Measurements from ENCODE around the gene SGTA. TPM values are rescaled to one million over a fixed set of nuclear protein-coding genes. Genes with fewer than 3 reads are reported as not detected.
"Not testable (repeated sequence)": the region's sequence is repeated elsewhere in the genome, so short reads cannot be mapped to it uniquely, and the experiment has no call there.

SGTA gene
- total RNA-seq, 2 experiments from 2014 or later: 45.6 to 46.2 TPM

DNA sequence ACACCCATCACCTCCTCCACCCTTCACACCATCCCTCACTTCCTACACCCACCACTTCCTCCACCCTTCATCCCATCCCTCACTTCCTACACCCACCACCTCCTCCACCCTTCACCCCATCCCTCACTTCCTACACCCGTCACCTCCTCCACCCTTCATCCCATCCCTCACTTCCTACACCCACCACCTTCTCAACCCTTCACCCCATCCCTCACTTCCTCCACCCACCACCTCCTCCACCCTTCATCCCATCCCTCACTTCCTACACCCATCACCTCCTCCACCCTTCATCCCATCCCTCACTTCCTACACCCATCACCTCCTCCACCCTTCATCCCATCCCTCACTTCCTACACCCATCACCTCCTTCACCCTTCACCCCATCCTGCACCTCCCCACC, 69.0 kb downstream of the SGTA start:
- POLR2A ChIA-PET: not testable (repeated sequence)

GRCh38 chr19:2713170-2713569, 69.9 kb downstream of the SGTA start:
- H3K27me3 Mint-ChIP-seq; H3K4me1 Mint-ChIP-seq (ENCODE audit: low read depth); H3K36me3 Mint-ChIP-seq; POLR2A ChIA-PET; H3K4me3 Mint-ChIP-seq; H3K27ac Mint-ChIP-seq; intact Hi-C loops (cut with micrococcal nuclease); DNase-seq; CTCF ChIA-PET: not testable (repeated sequence)
- H3K9me3 Mint-ChIP-seq: peaks cover 11% of the 10 kb centered on the region

More for the DNA sequence above, 69.0 kb downstream of the SGTA start:
- H3K4me1 Mint-ChIP-seq (ENCODE audit: low read depth); H3K4me3 Mint-ChIP-seq; CTCF ChIA-PET; intact Hi-C loops (cut with micrococcal nuclease); H3K36me3 Mint-ChIP-seq; H3K27me3 Mint-ChIP-seq; H3K27ac Mint-ChIP-seq; DNase-seq: not testable (repeated sequence)
- H3K9me3 Mint-ChIP-seq: peaks cover 11% of the 10 kb centered on the region

DNA sequence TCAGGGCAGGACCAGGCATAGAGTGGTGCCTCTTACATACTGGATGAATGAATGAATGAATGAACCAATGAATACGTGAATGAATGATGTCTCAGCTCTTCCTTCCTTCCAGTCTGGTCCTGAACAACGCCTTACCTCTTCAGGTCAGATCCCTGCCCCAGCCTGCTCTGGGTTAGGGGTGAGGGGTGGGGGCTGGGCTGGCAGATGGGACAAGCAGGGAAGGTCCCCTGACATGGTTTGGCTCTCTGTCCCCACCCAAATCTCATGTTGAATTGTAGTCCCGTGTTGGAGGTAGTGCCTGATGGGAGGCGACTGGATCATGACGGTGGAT, 71.2 kb downstream of the SGTA start:
- Mint-ChIP-seq H3K9me3 (peaks cover 11% of the 10 kb centered on the region), H3K4me3 (no peak overlapping the region), H3K27ac (no peak overlapping the region), H3K27me3 (peaks cover 3% of the 10 kb centered on the region), H3K36me3 (no peaks in the 10 kb centered on the region), H3K4me1 (ENCODE audit: low read depth) (no peaks in the 10 kb centered on the region)
- no peak for DNase-seq
- intact Hi-C loops (cut with micrococcal nuclease): no loop called here
- CTCF ChIA-PET: no interaction called here
- POLR2A ChIA-PET: interaction anchor here (1.6 kb wide), 1 partner anchor 10 kb away, joined by 4 read pairs; no protein-coding TSS in a partner anchor

- H3K36me3 Mint-ChIP-seq: no peaks in the 10 kb centered on the region
- H3K27ac Mint-ChIP-seq: no peak overlapping the region
- no peak for DNase-seq
- H3K4me1 Mint-ChIP-seq (ENCODE audit: low read depth): no peaks in the 10 kb centered on the region
- intact Hi-C loops (cut with micrococcal nuclease): no loop called here
- H3K9me3 Mint-ChIP-seq: peaks cover 11% of the 10 kb centered on the region
- peaks cover 3% of the 10 kb centered on the region for H3K27me3 Mint-ChIP-seq
- no peak overlapping the region for H3K4me3 Mint-ChIP-seq
- ChIA-PET POLR2A (interaction anchor here (1.6 kb wide), 1 partner anchor 10 kb away, joined by 4 read pairs; no protein-coding TSS in a partner anchor), CTCF (no interaction called here)
Measured at GRCh38 chr19:2711172-2711874, 71.8 kb downstream of the SGTA start.

- peaks cover 3% of the 10 kb centered on the region for H3K4me1 Mint-ChIP-seq (ENCODE audit: low read depth)
- CTCF ChIA-PET: interaction anchor here (1.7 kb wide), 1 partner anchor 58 kb away, joined by 5 read pairs; no protein-coding TSS in a partner anchor
- DNase-seq: no peak
- no peak overlapping the region for H3K4me3 Mint-ChIP-seq
- intact Hi-C loops (cut with micrococcal nuclease): no loop called here
- no peaks in the 10 kb centered on the region for H3K36me3 Mint-ChIP-seq
- POLR2A ChIA-PET: no interaction called here
- H3K9me3 Mint-ChIP-seq: no peaks in the 10 kb centered on the region
- H3K27ac Mint-ChIP-seq: no peak overlapping the region
- H3K27me3 Mint-ChIP-seq: no peaks in the 10 kb centered on the region
Measured at GRCh38 chr19:2706251-2706650, 76.8 kb downstream of the SGTA start.

Other genes with a start within 250 kb of the SGTA start
- under 1 TPM; 0.53 to 0.88 TPM for gene GNG7, start 80.6 kb downstream of the SGTA start, total RNA-seq
- under 1 TPM in 1 of 2 experiments, not detected in 1; 0.31 TPM for gene DIRAS1, start 61.9 kb downstream of the SGTA start, total RNA-seq
- 10 to 100 TPM; 21.0 to 24.0 TPM for gene SLC39A3, start 43.3 kb downstream of the SGTA start, total RNA-seq
- gene THOP1, start 2.2 kb upstream of the SGTA start, total RNA-seq: 100 to 1,000 TPM; 126 TPM
- 1 to 10 TPM; 2.0 TPM for gene ZNF554, start 36.6 kb upstream of the SGTA start, total RNA-seq
- 1 to 10 TPM; 3.6 to 3.8 TPM for gene ZNF555, start 58.2 kb upstream of the SGTA start, total RNA-seq
- gene ZNF556, start 84.1 kb upstream of the SGTA start, total RNA-seq: not detected
- gene ZNF57, start 117.7 kb upstream of the SGTA start, total RNA-seq: 1 to 10 TPM; 6.7 to 8.3 TPM
- 1 to 10 TPM; 4.3 to 4.8 TPM for gene ZNF77, start 161.7 kb upstream of the SGTA start, total RNA-seq
- 1 to 10 TPM; 2.5 to 2.6 TPM for gene TLE6, start 194.3 kb upstream of the SGTA start, total RNA-seq
- 1 to 10 TPM; 8.5 to 9.9 TPM for gene TLE2, start 246.0 kb upstream of the SGTA start, total RNA-seq

All from activated CD4-positive, alpha-beta memory T cell treated with anti-CD3 and anti-CD28 coated beads for 36 hours (primary cell).